GM21423 (cell line): ENCODE data around the gene ARMC2.

Experiments used
- ATAC-seq: cut with Tn5 transposase; IDR thresholded peaks from one replicate; pipeline ENCODE4 v1.9.1; 2021; ENCODE audit warnings: mild to moderate bottlenecking, moderate library complexity; ENCODE audit not compliant: unreplicated experiment

Gene ARMC2

GRCh38 chr6:108985301-108985700, 137.1 kb downstream of the ARMC2 start:
- no peak for ATAC-seq

GRCh38 chr6:108987156-108987555, 138.9 kb downstream of the ARMC2 start:
- ATAC-seq: no peak

- ATAC-seq: no peak
These were observed 140.1 kb downstream of the ARMC2 start for GRCh38 chr6:108988296-108988695.

- no peak for ATAC-seq
These were observed 140.5 kb downstream of the ARMC2 start for GRCh38 chr6:108988765-108989164.

GRCh38 chr6:108989700-108990099, 141.5 kb downstream of the ARMC2 start:
- no peak for ATAC-seq

- no peak for ATAC-seq
These were observed 145.7 kb downstream of the ARMC2 start for GRCh38 chr6:108993876-108994275.

GRCh38 chr6:108995296-108995695, 147.1 kb downstream of the ARMC2 start:
- ATAC-seq: no peak

- no peak for ATAC-seq
These were observed 148.0 kb downstream of the ARMC2 start for GRCh38 chr6:108996208-108996607.

- no peak for ATAC-seq
These were observed 150.3 kb downstream of the ARMC2 start for GRCh38 chr6:108998485-108998884.

GRCh38 chr6:108999428-108999827, 151.2 kb downstream of the ARMC2 start:
- ATAC-seq: no peak

- ATAC-seq: no peak
These were observed 152.1 kb downstream of the ARMC2 start for GRCh38 chr6:109000289-109000688.

- ATAC-seq: no peak
These were observed 153.2 kb downstream of the ARMC2 start for GRCh38 chr6:109001291-109001894.

- no peak for ATAC-seq
These were observed 154.0 kb downstream of the ARMC2 start for GRCh38 chr6:109002051-109002697.

- ATAC-seq: no peak
These were observed 154.7 kb downstream of the ARMC2 start for GRCh38 chr6:109002882-109003281.

GRCh38 chr6:109006818-109007217, 158.6 kb downstream of the ARMC2 start:
- ATAC-seq: no peak

GRCh38 chr6:109007521-109007920, 159.3 kb downstream of the ARMC2 start:
- no peak for ATAC-seq

GRCh38 chr6:109008054-109008453, 159.8 kb downstream of the ARMC2 start:
- no peak for ATAC-seq

- peak; percentile 11 for ATAC-seq
These were observed 160.5 kb downstream of the ARMC2 start for GRCh38 chr6:109008537-109009235.

GRCh38 chr6:109009236-109009961, 161.2 kb downstream of the ARMC2 start:
- peak; percentile 97 for ATAC-seq

- no peak for ATAC-seq
These were observed 161.9 kb downstream of the ARMC2 start for GRCh38 chr6:109009962-109010704.

GRCh38 chr6:109010705-109011102, 162.5 kb downstream of the ARMC2 start:
- ATAC-seq: no peak
